Vagina (tissue), 2 donors: ENCODE measurements around the gene WWOX.

Source experiments
- CTCF ChIP-seq, 3 experiments: fragments of 450-650 bp in 2 of 3; fragments of 200-600 bp in 1 of 3; sonication (generic) in 1 of 3; IDR thresholded peaks; one replicate each; pipeline ENCODE4 v1.5.1; 2017 to 2019; ENCODE audit warnings: antibody characterized with exemption in 3 of 3, mild to moderate bottlenecking in 2 of 3, moderate library complexity in 2 of 3
- POLR2A ChIP-seq, 2 donors: fragments of 450-650 bp; IDR thresholded peaks; one replicate each; pipeline ENCODE4 v1.6.1; 2017; ENCODE audit warnings: antibody characterized with exemption in 2 of 2, mild to moderate bottlenecking in 2 of 2, moderate library complexity in 2 of 2
- POLR2AphosphoS5 ChIP-seq, 2 donors: sonication (generic); formaldehyde crosslinking; IDR thresholded peaks; one replicate each; pipeline ENCODE4 v1.9.0; 2017; ENCODE audit warnings: antibody characterized with exemption in 2 of 2, mild to moderate bottlenecking in 2 of 2, low read depth in 1 of 2; ENCODE audit not compliant: insufficient read depth in 1 of 2

GRCh38 chr16:78656887-78657286 lies 557.4 kb downstream of the WWOX start:
- TF ChIP-seq CTCF (IDR thresholded peaks at IDR 0.05), result no peak
- TF ChIP-seq POLR2A (IDR thresholded peaks at IDR 0.05), result no peak
- no peak for TF ChIP-seq POLR2AphosphoS5 (IDR thresholded peaks at IDR 0.05; ENCODE audit: insufficient read depth in 1 of 2, low read depth in 1 of 2)
